GM18511 (cell line): ENCODE measurements around the gene TBC1D14.
"Not testable (repeated sequence)": the region's sequence is repeated elsewhere in the genome, so short reads cannot be mapped to it uniquely, and the experiment has no call there.

ENCODE experiments used
- ATAC-seq: cut with Tn5 transposase; IDR thresholded peaks from one replicate; pipeline ENCODE4 v1.9.1; 2021; ENCODE audit warnings: mild to moderate bottlenecking, moderate library complexity; ENCODE audit not compliant: unreplicated experiment

TBC1D14 gene

GRCh38 chr4:6890358-6890757 is 19.3 kb upstream of the TBC1D14 start:
- no peak for ATAC-seq

DNA sequence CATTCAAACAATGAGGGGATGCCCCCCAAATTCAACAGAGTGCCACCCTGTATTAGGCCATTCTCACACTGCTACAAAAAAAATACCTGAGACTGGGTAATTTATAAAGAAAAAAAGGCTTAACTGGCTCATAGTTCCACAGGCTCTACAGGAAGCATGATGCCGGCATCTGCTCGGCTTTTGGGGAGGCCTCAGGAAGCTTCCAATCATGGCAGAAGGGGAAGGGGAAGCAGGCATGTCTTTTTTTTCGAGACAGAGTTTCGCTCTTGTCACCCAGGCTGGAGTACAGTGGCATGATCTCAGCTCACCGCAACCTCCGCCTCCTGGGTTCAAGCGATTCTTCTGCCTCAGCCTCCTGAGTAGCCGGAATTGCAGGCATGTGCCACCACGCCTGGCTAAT is 18.7 kb upstream of the TBC1D14 start:
- ATAC-seq: not testable (repeated sequence)

DNA sequence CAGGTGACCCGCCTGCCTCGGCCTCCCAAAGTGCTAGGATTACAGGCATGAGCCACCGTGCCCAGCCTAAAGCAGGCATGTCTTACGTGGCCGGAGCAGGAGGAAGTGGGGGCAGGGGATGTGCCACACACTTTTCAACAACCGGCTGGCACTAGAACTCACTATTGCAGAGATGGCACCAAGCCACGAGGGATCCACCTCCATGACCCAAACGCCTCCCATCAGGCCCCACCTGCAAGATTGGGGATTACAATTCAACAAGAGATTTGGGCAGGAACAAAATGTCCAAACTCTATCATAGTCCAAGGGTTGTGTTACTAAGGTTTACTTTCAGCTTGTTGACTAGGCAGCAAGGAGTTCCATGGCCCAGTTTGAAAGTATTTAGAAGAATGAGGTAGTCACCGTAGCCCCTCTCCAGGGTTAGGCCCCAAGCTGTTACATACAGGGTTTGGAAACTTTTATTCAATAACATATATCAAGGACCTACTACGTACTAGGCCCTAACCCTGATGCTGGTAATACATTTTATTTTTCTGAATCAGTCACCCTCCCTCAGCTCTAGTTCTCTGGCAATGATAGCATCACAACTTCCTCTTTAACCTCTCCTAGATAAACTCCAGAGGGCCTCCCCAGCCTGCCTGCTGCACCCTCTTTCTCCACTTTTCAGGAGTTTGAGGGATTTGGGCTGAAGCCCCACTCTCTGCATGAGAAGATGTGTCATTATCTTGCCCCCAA is 18.0 kb upstream of the TBC1D14 start:
- peak; percentile 38 for ATAC-seq

- ATAC-seq: peak; percentile 61
These were observed 17.3 kb upstream of the TBC1D14 start for GRCh38 chr4:6892190-6892908.

- ATAC-seq: no peak
These were observed 16.8 kb upstream of the TBC1D14 start for GRCh38 chr4:6892909-6893202.

DNA sequence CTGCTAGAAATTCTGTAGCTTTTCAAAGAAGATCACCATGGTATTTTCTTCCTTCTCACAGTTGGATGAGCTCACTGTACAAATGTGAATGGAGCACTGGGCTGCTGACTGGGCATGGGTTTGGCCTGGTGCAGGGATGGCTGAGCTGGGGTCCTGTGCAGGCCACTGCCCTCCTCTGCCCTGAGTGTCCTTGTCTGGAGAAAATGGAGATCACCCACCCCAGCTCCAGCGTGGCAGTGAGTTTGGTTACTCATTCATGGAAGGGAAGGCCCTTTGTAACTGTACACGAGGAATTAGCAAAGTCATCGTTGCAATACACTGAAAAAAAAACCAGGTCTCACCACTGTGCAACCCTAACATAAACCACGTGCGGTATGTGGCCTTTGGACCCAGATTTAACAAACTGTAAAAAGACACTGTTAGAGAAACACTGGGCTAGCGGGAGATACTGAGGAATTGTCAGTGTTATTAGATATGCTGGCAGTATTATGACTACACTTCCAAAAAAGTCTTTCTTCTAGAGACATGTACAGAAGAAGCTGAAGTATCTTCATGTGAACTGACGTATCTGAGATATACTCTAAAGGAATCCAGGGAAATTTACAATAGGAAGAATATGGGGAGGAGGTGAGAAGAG is 16.1 kb upstream of the TBC1D14 start:
- ATAC-seq: no peak

GRCh38 chr4:6894086-6894478 is 15.5 kb upstream of the TBC1D14 start:
- ATAC-seq: no peak

- ATAC-seq: no peak
These were observed 14.8 kb upstream of the TBC1D14 start for GRCh38 chr4:6894528-6895498.

DNA sequence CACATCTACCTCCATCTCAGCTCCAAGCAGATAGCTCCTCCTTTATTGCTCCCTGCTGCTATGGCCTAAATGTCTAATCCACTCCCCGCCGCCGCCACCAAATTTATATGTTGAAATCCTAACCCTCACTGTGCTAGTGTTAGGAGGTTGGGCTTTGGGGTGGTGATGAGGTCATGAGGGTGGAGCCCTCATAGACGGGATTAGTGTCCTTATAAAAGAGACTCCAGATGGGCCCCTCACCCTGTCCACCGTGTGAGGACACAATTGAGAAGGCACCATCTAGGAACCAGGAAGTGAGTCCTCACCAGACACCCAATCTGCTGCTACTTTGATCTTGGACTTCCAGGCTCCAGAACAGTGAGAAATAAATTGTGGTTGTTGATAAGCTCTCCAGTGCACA is 13.6 kb upstream of the TBC1D14 start:
- no peak for ATAC-seq

DNA sequence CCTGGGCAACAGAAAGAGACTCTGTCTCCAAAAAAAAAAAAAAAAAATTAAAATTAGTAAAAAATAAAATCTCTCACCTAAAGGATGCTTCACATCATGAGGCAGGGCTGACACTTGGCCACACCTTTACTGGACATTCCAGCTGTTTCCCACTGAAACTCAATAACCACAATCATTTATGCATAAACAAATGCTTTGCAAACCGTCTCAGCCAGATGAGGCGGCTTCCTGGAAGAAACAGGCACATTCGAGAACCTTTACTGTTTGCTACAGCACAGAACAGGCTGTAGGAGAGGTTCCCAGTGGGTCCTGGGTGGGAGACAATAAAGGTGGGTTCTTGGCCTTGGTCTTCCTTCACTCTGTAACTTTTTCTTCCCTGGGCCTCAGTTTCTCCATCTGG is 10.9 kb upstream of the TBC1D14 start:
- no peak for ATAC-seq

- no peak for ATAC-seq
These were observed 9.3 kb upstream of the TBC1D14 start for GRCh38 chr4:6900181-6900812.

DNA sequence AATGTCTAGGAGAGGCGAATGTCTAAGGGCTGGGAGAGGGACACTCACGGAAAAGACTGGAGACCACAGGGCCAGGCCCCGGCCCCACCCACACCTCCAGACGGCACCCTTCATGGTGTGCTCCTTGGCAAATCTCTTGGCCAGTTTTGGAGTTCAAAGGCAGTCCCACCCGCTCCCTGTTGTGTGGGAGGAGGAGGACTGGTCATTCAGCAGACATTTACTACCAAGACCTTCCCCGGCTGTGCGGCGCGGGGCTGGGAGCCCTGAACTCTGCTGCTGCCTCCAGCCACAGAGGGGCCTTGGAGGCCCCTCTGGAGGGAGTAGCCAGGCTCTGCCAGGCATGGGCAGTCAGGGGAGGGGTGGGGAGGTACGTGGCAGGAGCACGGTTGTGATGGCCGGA is 8.7 kb upstream of the TBC1D14 start:
- ATAC-seq: no peak

DNA sequence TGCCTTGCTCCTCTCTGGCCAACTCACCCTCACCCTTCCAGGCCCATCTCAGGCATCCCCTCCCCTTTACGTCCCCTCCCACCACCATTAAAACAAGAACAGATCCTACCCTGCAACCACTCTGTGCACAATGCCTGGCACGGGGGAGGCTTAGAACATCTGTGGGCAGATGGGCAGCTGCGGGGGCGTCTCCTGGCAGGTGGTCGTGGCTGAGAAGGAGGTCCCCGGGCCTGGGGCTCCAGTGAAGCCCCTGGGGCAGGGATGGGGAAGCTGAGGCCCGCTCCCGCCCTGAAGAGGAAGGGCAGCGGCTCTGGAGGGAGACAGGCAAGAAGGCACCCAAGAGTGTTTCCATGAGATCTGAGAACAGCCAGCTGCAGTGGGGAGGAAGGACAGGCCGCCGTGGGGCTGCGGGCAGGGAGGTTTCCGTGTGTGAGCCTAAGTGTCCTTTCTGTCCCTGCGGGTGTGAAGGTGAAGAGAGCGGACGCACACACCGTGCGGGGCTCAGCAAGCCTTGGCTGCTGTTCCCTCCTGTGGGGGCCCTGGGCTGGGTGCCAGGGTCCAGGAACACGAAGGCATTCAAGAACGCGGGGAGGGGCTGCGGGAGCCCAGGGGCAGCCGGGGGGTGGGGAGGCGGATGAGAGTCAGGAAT is 7.8 kb upstream of the TBC1D14 start:
- no peak for ATAC-seq

DNA sequence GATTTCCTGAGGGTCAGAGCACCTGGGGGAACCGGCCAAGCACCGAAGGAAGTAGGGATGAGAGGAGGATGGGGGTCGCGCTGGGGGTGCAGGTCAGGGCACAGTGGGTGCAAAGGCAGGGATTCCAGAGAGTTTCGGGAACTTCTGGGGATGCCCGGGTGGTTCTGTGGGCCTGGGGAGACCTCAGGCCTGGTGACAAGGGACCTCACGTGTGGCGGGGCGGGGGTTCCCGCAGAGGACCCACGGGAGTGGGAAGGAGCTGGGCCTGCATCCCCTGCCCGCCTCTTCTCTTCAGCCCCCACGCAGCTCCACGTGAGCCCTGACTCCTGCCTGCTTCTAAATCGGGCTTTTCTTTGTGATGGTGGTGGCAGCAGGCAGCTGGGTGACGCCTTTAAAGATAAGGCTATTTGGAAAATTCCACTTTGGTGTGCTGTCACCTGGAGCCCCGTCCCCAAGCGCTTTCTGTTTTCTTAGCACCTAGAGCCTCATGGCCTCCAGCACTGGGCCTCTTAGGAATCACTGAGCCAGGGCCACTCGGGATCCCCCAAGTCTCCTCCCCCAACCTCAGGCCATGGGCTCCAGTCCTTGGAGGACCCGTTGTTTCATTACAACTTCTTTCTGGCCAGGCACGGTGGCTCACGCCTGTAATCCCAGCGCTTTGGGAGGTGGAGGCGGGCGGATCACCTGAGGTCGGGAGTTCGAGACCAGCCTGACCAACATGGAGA is 7.1 kb upstream of the TBC1D14 start:
- no peak for ATAC-seq

GRCh38 chr4:6905516-6906445 is 3.8 kb upstream of the TBC1D14 start:
- no peak for ATAC-seq

DNA sequence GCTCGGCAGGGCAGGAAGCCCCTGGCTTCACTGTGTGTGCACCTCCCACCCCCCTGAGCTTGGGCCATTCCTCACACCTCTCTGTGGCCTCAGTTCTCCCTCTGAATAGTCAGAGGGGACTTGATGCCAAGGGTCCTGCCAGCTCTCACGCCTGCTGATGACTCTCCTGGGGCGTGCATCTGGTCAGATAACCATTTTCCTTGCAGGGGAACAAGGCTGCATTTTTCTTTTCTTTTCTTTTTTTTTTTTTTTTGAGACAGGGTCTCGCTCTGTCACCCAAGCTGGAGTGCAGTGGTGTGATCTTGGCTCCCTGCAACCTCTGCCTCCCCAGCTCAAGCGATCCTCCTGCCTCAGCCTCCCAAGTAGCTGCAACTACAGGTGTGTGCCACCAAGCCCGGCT is 3.1 kb upstream of the TBC1D14 start:
- ATAC-seq: not testable (repeated sequence)

GRCh38 chr4:6907658-6908191 is 1.9 kb upstream of the TBC1D14 start:
- no peak for ATAC-seq

- ATAC-seq: no peak
These were observed 1.1 kb upstream of the TBC1D14 start for GRCh38 chr4:6908432-6909112.
